BLaER1 (cell line): ENCODE measurements around the gene NCLN.
"Not testable (repeated sequence)": the region's sequence is repeated elsewhere in the genome, so short reads cannot be mapped to it uniquely, and the experiment has no call there.

Source experiments
- H3K27ac ChIP-seq: shearing (Covaris generic); formaldehyde crosslinking; 2 replicates; pipeline ENCODE4 v1.8.1; 2022
- H3K27me3 ChIP-seq: shearing (Covaris generic); formaldehyde crosslinking; 2 replicates; pipeline ENCODE4 v1.8.1; 2022
- H3K36me3 ChIP-seq: shearing (Covaris generic); formaldehyde crosslinking; 2 replicates; pipeline ENCODE4 v1.8.1; 2022
- H3K4me1 ChIP-seq: shearing (Covaris generic); formaldehyde crosslinking; 2 replicates; pipeline ENCODE4 v1.8.1; 2022
- H3K4me2 ChIP-seq: shearing (Covaris generic); formaldehyde crosslinking; 2 replicates; pipeline ENCODE4 v1.8.1; 2022
- H3K4me3 ChIP-seq: shearing (Covaris generic); formaldehyde crosslinking; 2 replicates; pipeline ENCODE4 v1.8.1; 2022
- H3K9ac ChIP-seq: shearing (Covaris generic); formaldehyde crosslinking; 2 replicates; pipeline ENCODE4 v1.8.1; 2022
- H3K9me3 ChIP-seq: shearing (Covaris generic); formaldehyde crosslinking; 2 replicates; pipeline ENCODE4 v1.8.1; 2022
- H4K20me1 ChIP-seq: shearing (Covaris generic); formaldehyde crosslinking; 2 replicates; pipeline ENCODE4 v1.8.1; 2022
- Cebpa-rat ChIP-seq: shearing (Covaris generic); IDR thresholded peaks from 2 replicates; pipeline ENCODE4 v1.8.1; 2022

NCLN gene

DNA sequence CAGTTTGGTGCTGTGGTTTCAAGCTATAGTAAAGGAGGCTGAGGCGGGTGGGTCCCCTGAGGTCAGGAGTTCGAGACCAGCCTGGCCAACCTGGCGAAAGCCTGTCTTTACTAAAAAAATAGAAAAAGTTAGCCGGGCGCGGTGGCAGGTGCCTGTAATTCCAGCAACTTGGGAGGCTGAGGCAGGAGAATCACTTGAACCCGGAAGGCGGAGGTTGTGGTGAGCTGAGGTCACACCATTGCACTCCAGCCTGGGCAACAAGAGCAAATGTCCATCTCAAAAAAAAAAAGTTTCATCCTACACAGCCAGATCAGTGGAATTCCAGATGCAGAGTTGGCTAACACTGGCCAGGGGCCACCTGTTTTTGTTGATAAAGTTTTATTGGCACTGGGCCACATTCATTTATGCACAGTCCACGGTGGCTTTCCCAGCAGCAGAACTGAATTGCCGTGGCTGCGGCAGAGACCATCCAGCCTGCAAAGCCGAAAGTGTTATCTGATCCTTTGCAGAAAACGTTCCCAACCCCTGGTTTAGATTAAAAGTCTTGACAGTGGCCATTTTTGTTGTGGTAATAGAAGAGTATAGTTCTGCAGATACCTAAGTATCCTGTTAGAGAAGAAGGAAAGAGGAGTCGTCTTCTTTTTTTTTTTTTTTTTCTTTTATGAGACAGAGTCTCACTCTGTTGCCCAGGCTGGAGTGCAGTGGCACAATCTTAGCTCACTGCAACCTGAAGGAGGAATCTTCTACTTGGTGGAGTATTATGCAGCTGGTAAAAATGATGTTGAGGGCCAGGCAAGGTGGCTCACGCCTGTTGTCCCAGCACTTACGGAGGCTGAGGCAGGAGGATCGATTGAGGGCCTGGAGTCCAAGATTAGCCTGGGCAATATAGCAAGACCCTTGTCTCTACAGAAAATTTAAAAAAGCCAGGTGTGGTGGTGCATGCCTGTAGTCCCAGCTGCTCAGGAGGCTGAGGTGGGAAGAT is 8.7 kb downstream of the NCLN start:
- H3K9me3 ChIP-seq: no peaks in the 10 kb centered on the region
- H3K9ac ChIP-seq: no peak overlapping the region
- no peak for TF ChIP-seq Cebpa-rat
- peaks cover 90% of the 10 kb centered on the region for H3K36me3 ChIP-seq
- peak overlapping the region; percentile 63 for H3K27ac ChIP-seq
- H3K27me3 ChIP-seq: no peaks in the 10 kb centered on the region
- H3K4me2 ChIP-seq: peak overlapping the region; percentile 59; the same call in 1 of the 2 replicates
- peaks cover 51% of the 10 kb centered on the region for H3K4me1 ChIP-seq
- H3K4me3 ChIP-seq: no peak overlapping the region
- peaks cover 94% of the 10 kb centered on the region for H4K20me1 ChIP-seq

DNA sequence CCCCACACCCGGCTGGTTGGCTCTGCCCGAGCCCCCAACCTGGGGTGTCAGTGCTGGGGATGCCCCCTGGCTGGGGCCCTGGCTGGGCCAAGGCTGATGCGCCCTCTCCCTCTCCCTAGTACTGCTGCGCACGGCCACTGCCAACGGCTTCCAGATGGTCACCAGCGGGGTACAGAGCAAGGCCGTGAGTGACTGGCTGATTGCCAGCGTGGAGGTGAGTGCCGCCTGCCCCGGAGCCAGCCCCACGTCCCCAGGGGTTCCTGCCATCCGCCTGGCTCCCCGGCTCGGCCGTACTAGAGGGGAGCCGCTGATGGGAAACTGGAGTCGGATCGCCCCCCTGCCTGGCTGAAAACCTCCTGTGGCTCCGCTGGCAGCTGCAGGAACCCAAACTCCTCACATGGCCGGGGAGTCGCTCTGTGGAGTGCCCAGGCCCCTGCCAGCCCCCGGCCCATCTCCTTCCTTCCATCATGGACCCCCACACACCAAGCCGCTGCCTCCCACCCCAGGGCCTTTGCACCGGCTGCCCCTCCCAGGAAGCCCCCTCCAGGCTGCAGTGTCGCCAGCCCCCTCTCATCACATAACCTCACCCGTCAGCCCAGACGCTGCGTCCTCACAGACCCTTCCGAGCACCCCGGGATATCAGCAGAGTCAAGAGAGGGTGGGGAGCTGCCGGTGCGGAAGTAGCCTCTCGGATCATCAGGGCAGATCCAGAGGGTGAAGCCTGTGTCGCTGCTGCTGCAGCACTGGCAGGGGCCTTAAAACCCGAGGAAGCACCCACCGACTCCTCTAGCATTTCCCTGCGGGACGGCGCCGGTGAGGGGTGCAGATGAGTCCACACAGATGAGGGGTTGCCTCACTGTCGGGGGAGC is 10.6 kb downstream of the NCLN start:
- no peak overlapping the region for H3K9ac ChIP-seq

DNA sequence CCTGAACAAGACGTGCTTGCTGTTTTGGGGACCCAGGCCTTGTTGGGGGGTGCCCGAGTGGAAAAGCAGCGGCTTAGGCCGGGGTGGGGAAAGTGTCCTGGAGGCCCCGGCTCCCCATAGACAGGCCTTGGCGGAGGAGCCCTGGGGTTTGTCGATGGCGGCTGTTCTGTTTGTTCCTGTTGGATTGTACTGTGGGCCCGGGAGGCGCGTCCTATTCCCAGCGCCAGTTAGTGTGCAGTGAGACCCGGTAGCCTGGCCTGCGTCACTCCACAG is 11.1 kb downstream of the NCLN start:
- H3K4me1 ChIP-seq: peaks cover 26% of the 10 kb centered on the region
- TF ChIP-seq Cebpa-rat: no peak
- H3K4me2 ChIP-seq: no peak overlapping the region
- H4K20me1 ChIP-seq: peaks cover 70% of the 10 kb centered on the region
- H3K4me3 ChIP-seq: no peak overlapping the region
- no peak overlapping the region for H3K27ac ChIP-seq
- H3K36me3 ChIP-seq: peaks cover 88% of the 10 kb centered on the region
- no peaks in the 10 kb centered on the region for H3K27me3 ChIP-seq
- H3K9me3 ChIP-seq: no peaks in the 10 kb centered on the region
- H3K9ac ChIP-seq: no peak overlapping the region

More for the DNA sequence above, 10.6 kb downstream of the NCLN start:
- Histone ChIP-seq H3K4me2 (no peak overlapping the region), H4K20me1 (peaks cover 75% of the 10 kb centered on the region), H3K27ac (no peak overlapping the region), H3K4me3 (no peak overlapping the region), H3K4me1 (peaks cover 32% of the 10 kb centered on the region), H3K36me3 (peaks cover 88% of the 10 kb centered on the region), H3K9me3 (no peaks in the 10 kb centered on the region), H3K27me3 (no peaks in the 10 kb centered on the region)
- no peak for TF ChIP-seq Cebpa-rat

DNA sequence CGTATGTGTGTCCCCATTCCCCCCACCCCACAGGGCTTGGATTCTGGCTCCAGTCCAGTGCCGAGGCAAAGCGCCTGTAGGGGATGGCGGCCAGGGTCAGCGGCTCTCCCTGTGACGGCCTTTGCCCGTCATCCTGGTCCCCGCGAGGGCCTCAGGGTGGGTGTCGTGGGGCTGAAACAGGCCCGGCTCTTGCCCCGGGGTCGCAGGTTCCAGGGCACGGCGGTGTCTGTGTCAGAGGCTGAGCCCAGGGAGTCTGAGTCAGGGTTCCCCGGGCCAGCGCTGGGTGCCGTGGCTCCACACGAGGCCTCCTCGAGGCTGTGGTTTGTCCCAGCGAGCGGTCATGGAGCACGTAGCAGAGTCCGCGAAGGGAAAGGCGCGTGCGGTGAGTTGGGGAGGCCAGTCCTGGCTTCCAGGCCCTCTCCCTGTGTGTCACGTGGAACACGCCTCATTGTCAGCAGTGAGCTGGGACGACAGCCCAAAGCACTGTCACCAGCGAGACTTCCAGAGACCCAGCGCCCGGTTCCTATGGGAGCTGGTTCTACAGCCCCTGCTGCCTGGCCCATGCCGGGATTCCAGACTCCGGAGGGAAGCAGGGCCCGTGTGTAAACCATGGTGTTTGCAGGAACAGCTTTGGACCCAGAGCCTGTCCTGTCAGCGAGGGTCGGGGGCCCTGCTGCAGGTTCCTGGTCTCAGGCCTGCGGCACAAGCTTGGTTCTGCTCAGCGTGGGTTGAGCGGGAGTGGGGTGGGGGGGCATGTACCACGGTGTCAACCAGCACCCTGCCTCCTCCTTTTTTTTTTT is 13.4 kb downstream of the NCLN start:
- no peak overlapping the region for H3K4me2 ChIP-seq
- no peaks in the 10 kb centered on the region for H3K27me3 ChIP-seq
- H3K4me3 ChIP-seq: no peak overlapping the region
- peaks cover 48% of the 10 kb centered on the region for H4K20me1 ChIP-seq
- no peaks in the 10 kb centered on the region for H3K9me3 ChIP-seq
- H3K4me1 ChIP-seq: peaks cover 5% of the 10 kb centered on the region
- peaks cover 96% of the 10 kb centered on the region for H3K36me3 ChIP-seq
- no peak for TF ChIP-seq Cebpa-rat
- H3K9ac ChIP-seq: no peak overlapping the region
- H3K27ac ChIP-seq: no peak overlapping the region

DNA sequence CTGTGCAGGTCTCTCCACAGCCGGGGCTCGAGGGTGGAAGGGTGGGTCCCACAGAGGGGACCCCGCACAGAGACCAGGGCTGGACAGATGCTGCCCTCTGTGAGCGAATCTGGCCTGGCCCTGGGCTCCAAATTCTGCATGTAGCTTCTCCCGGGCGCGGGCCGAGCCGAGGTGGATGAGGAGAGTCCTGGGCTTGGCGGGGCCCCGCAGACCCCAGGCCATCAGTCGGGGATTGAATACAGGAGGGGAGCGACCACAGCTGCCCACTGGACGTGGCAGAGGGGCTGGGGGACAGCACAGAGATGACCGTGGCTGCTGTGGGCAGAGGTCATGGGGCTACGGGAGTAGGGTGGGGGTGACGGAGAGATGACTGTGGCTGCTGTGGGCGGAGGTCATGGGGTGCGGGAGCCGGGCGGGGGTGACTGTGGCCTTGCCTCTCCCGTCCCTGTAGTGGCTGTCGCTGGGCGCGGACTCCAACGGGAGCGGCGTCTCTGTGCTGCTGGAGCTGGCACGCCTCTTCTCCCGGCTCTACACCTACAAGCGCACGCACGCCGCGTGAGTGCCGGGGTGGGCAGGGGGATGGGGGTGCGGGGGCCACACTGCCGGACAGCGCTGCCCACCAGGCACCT is 15.5 kb downstream of the NCLN start:
- Histone ChIP-seq H3K27me3 (no peaks in the 10 kb centered on the region), H4K20me1 (peaks cover 28% of the 10 kb centered on the region), H3K9me3 (no peaks in the 10 kb centered on the region), H3K36me3 (peaks cover 93% of the 10 kb centered on the region), H3K27ac (no peak overlapping the region), H3K4me3 (no peak overlapping the region), H3K9ac (no peak overlapping the region), H3K4me2 (no peak overlapping the region), H3K4me1 (no peaks in the 10 kb centered on the region)
- TF ChIP-seq Cebpa-rat: no peak

DNA sequence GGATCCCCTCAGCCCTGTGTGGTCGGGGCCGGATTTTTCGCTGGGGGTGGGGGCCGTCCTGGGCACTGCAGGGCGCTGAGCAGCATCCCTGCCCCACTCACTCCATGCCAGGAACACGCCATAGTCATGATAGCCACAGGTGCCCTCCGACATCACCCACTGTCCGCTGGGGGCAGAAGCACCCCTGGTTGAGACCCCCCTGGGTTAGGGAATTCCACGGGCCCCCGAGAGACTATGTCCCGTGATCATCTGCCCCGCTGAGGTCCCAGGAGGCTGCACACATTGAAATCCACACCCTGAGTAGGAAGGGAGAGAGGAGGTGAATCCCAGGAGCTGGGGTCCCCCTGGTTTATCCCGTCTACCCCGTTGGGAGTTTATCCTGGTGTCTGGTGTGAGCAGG is 16.2 kb downstream of the NCLN start:
- Histone ChIP-seq H3K27me3 (no peaks in the 10 kb centered on the region), H4K20me1 (peaks cover 22% of the 10 kb centered on the region), H3K9me3 (no peaks in the 10 kb centered on the region), H3K27ac (no peak overlapping the region), H3K4me2 (no peak overlapping the region), H3K4me1 (no peaks in the 10 kb centered on the region), H3K9ac (no peak overlapping the region), H3K36me3 (peaks cover 93% of the 10 kb centered on the region), H3K4me3 (no peak overlapping the region)
- TF ChIP-seq Cebpa-rat: no peak

DNA sequence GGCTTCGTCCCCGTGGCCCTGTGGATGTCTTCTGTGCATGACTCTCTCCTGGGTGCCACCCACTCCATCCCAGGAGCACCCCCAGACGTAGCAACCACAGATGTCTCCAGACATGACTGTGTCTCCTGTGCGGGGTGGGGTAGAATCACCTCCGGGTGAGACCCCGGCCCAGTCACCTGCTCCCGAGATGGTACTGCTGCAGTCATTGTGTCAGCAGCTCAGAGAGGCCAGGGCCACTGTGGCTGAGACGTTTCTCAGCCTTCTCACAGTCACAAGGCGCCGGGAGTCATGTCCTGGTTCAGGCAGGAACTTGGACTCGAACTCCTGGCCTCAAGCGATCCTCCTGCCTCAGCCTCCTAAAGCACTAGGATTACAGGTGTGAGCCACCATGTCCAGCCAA is 16.6 kb downstream of the NCLN start:
- Histone ChIP-seq H3K4me2 (no peak overlapping the region), H3K36me3 (peaks cover 93% of the 10 kb centered on the region), H3K27me3 (no peaks in the 10 kb centered on the region), H3K27ac (no peak overlapping the region), H3K9ac (no peak overlapping the region), H3K4me3 (no peak overlapping the region), H3K9me3 (no peaks in the 10 kb centered on the region), H4K20me1 (peaks cover 22% of the 10 kb centered on the region), H3K4me1 (no peaks in the 10 kb centered on the region)
- TF ChIP-seq Cebpa-rat: no peak

DNA sequence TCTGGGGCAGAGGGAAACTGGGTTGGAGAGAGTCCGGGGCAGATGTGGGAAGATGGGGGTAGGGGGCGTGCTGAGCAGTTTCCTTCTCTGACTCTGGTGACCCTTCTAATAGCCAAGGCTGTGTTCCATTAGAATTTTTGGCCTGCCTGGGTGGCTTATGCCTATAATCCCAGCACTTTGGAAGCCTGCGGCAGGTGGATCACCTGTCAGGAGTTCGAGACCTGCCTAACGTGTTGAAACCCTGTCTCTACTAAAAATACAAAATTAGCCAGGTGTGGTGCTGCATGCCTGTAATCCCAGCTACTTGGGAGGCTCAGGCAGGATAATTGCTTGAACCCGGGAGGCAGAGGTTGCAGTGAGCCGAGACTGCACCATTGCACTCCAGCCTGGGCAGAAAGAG is 17.2 kb downstream of the NCLN start:
- not testable (repeated sequence) for H3K9ac ChIP-seq, H3K9me3 ChIP-seq, H3K4me1 ChIP-seq, H3K27me3 ChIP-seq, H3K4me3 ChIP-seq, H3K27ac ChIP-seq, H3K4me2 ChIP-seq
- H4K20me1 ChIP-seq: peaks cover 26% of the 10 kb centered on the region
- peaks cover 93% of the 10 kb centered on the region for H3K36me3 ChIP-seq
